H7 (cell line): ENCODE results near the gene SVEP1. TPM values are rescaled to one million over a fixed set of nuclear protein-coding genes. Genes with fewer than 3 reads are reported as not detected.

Source experiments
- DNase-seq: peaks from one replicate; pipeline ENCODE4 v3.0.0; 2012
- H3K27me3 ChIP-seq: 2 replicates; pipeline ENCODE4 v1.6.0; 2011; ENCODE audit warnings: mild to moderate bottlenecking, low read length; ENCODE audit not compliant: control insufficient read depth, insufficient read depth
- H3K36me3 ChIP-seq: replicated peaks from 2 replicates; pipeline ENCODE4 v1.5.1; 2011; ENCODE audit warnings: low read length; ENCODE audit not compliant: control insufficient read depth, insufficient read depth
- H3K4me3 ChIP-seq: 2 replicates; pipeline ENCODE4 v1.5.1; 2011; ENCODE audit warnings: low read depth, mild to moderate bottlenecking, control low read depth, low read length, moderate library complexity; ENCODE audit not compliant: insufficient read depth
- total RNA-seq: library from RNA; depleted of rRNA; stranded (reverse); fragments of >200 nt; shearing (Covaris generic); gene quantifications from 2 replicates; pipeline ENCODE4 v1.2.3, GENCODE V29; 2014

The SVEP1 gene
- total RNA-seq, 1 experiment from 2014 or later: 0.24 TPM

DNA sequence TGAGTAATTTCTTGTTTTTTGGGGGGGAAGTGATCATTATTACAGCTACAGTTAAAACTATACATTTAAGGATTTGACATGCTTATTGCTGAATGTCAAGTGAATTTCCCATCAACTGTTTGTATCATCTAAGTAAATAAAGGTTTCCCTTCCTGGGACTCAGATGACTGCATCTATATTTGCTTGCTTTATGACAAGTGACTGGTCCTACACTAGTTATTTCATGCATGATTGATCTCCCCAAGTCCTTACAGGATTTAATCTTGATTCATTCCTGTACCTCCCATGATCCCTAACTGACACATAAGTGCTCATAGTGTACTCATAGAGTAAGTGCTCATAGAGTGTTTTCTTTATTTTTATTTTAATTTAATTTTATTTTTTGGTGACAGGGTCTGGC lies 244.7 kb downstream of the SVEP1 start:
- no peak for DNase-seq
- Histone ChIP-seq H3K36me3 (no peaks in the 10 kb centered on the region), H3K4me3 (no peak overlapping the region), H3K27me3 (no peaks in the 10 kb centered on the region)

DNA sequence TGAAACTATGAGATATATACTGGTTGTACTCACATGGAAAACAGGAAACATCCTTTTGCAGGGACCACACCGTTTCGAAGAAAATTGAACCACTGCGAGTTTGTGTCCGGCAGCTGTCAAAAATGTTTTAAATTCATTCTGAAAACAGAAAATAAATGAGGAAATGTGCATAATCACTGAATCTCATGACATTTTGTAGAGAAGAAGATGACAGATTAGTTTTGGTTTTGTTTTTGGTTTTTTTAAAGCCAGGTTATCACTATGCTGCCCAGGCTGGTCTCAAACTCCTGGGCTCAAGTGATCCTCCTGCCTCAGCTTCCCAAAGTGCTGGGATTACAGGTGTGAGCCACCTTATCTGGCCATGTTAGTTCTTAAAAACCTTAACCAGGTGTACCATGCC lies 245.4 kb downstream of the SVEP1 start:
- DNase-seq: no peak
- H3K4me3 ChIP-seq: no peak overlapping the region
- no peaks in the 10 kb centered on the region for H3K27me3 ChIP-seq
- H3K36me3 ChIP-seq: no peaks in the 10 kb centered on the region

DNA sequence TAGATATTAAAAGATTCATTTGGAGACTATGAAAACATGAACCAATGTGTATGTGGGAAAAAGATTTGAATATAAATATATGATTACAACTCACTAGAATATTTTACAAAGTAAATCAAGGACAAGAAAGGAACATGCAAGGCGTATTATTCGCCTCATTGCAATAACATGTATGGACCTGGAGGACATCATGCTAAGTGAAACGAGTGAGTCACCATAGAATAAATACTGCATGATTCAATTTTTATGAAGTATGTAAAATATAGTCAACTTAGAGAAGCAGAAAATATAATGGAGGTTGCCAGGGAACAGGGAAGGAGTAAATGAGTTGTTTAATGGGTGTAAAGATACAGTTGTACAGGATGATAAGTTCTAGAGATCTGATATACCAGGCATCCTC lies 246.8 kb downstream of the SVEP1 start:
- Histone ChIP-seq H3K27me3 (no peaks in the 10 kb centered on the region), H3K4me3 (no peak overlapping the region), H3K36me3 (no peaks in the 10 kb centered on the region)
- DNase-seq: no peak

DNA sequence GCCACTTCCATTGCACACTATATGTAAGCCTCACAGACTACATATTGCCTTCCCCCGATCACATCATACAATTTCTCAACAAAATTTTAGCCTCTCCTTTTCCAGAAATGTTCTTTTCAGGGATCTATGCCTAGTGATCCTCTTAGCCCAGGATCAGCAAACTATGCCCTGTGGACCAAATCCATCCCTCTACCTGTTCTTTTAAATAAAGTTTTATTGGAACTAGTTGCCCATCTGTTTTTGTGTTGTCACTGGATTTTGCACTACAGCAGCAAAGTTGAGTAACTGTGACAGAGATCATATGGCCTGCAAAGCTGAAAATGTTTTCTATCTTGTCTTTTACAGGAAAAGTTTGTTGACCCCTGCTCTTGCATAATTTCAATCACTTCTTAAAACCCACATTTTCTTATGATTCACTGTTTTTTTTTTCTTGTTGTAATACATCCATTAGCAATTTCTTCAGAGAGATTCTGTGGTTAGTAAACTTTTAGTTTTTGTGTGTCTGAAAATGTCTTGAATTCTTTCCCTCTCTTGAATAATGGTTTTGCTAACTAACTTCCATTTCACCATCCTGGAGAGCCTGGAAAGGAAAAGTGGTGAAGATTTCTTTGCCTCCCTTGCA lies 248.9 kb downstream of the SVEP1 start:
- no peaks in the 10 kb centered on the region for H3K27me3 ChIP-seq
- DNase-seq: no peak
- H3K36me3 ChIP-seq: no peaks in the 10 kb centered on the region
- no peak overlapping the region for H3K4me3 ChIP-seq

GRCh38 chr9:110329639-110330230 lies 249.8 kb downstream of the SVEP1 start:
- H3K36me3 ChIP-seq: no peaks in the 10 kb centered on the region
- no peaks in the 10 kb centered on the region for H3K27me3 ChIP-seq
- DNase-seq: no peak
- H3K4me3 ChIP-seq: no peak overlapping the region

DNA sequence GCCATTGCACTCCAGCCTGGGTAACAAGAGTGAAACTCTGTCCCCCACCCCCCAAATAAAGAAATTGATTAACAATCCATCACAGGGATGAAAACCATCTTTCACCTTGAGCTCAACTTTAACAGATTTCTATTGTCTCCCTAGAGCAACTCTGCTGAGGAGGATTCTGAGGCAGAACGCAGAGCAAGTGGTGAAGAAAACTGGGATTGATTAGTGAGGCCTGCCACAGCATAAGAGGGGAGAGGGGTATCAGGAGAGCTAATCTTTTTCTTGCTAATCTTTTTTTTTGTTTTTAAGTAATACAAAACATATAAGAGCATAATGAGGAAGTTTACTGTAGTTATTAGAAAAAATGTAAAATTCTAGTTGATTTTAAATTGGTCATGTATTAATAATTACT lies 250.8 kb downstream of the SVEP1 start:
- H3K27me3 ChIP-seq: no peaks in the 10 kb centered on the region
- H3K4me3 ChIP-seq: no peak overlapping the region
- no peak for DNase-seq
- H3K36me3 ChIP-seq: no peaks in the 10 kb centered on the region

GRCh38 chr9:110327716-110328115 lies 251.8 kb downstream of the SVEP1 start:
- Histone ChIP-seq H3K36me3 (no peaks in the 10 kb centered on the region), H3K4me3 (no peak overlapping the region), H3K27me3 (no peaks in the 10 kb centered on the region)
- no peak for DNase-seq

- Histone ChIP-seq H3K27me3 (no peaks in the 10 kb centered on the region), H3K36me3 (no peaks in the 10 kb centered on the region), H3K4me3 (no peak overlapping the region)
- no peak for DNase-seq
Observed at GRCh38 chr9:110323818-110324217, 255.7 kb downstream of the SVEP1 start.

- DNase-seq: no peak
- no peak overlapping the region for H3K4me3 ChIP-seq
- H3K27me3 ChIP-seq: no peaks in the 10 kb centered on the region
- H3K36me3 ChIP-seq: no peaks in the 10 kb centered on the region
Observed at GRCh38 chr9:110320651-110321445, 258.7 kb downstream of the SVEP1 start.

- H3K4me3 ChIP-seq: no peak overlapping the region
- H3K27me3 ChIP-seq: no peaks in the 10 kb centered on the region
- DNase-seq: no peak
- no peaks in the 10 kb centered on the region for H3K36me3 ChIP-seq
Observed at GRCh38 chr9:110319781-110320492, 259.6 kb downstream of the SVEP1 start.

DNA sequence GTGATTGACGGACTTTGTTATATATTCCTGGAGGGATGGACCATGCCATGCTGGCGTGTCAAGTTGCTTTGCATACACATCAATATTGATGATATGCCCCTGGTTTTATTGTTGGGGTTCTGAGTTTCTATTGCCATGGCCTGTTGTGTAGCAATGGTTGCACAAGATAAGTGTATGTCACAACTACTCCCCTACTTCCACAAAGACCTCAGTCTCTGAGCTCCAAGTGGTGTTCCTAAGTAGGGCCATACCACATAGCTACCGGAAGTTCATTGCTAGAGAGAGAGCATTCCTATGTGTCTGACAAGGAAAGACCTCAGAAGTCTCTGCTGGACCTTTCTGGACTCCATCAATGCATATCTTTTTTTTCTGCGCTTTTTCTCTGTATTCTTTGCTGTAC lies 261.6 kb downstream of the SVEP1 start:
- no peak for DNase-seq
- Histone ChIP-seq H3K27me3 (no peaks in the 10 kb centered on the region), H3K36me3 (no peaks in the 10 kb centered on the region), H3K4me3 (no peak overlapping the region)

- no peak overlapping the region for H3K4me3 ChIP-seq
Observed at GRCh38 chr9:110316261-110317075, 263.1 kb downstream of the SVEP1 start.

More at GRCh38 chr9:110316261-110317075, 263.1 kb downstream of the SVEP1 start:
- Histone ChIP-seq H3K36me3 (no peaks in the 10 kb centered on the region), H3K27me3 (no peaks in the 10 kb centered on the region)
- no peak for DNase-seq
